HepG2 (cell line): Measurements from ENCODE around the gene MAPK1. TPM values are rescaled to one million over a fixed set of nuclear protein-coding genes. Genes with fewer than 3 reads are reported as not detected.

Source experiments
- ADNP ChIP-seq: sonication (generic); formaldehyde crosslinking; IDR thresholded peaks from 2 replicates; pipeline ENCODE4 v1.4.0; 2020; ENCODE audit warnings: missing genetic modification reagents
- ARID5B ChIP-seq: IDR thresholded peaks from 2 replicates; pipeline ENCODE4 v1.4.0; 2020; ENCODE audit warnings: mild to moderate bottlenecking, missing genetic modification reagents
- ATF2 ChIP-seq: sonication (generic); formaldehyde crosslinking; IDR thresholded peaks from 2 replicates; pipeline ENCODE4 v1.4.0; 2020; ENCODE audit warnings: missing genetic modification reagents
- BORCS8-MEF2B ChIP-seq: sonication (generic); formaldehyde crosslinking; IDR thresholded peaks from 2 replicates; pipeline ENCODE4 v1.8.0; 2022; ENCODE audit warnings: mild to moderate bottlenecking, missing genetic modification reagents
- CTCF ChIP-seq: sonication (generic); formaldehyde crosslinking; IDR thresholded peaks from 2 replicates; pipeline ENCODE4 v1.5.0; 2020; ENCODE audit warnings: mild to moderate bottlenecking, missing genetic modification reagents, moderate library complexity
- PRDM10 ChIP-seq: sonication (generic); formaldehyde crosslinking; IDR thresholded peaks from 2 replicates; pipeline ENCODE4 v1.4.0; 2020; ENCODE audit warnings: low read depth, missing genetic modification reagents
- RFX1 ChIP-seq: fragments of 450-650 bp; IDR thresholded peaks from 2 replicates; pipeline ENCODE4 v1.6.1; 2017
- SNAPC4 ChIP-seq: sonication (generic); formaldehyde crosslinking; IDR thresholded peaks from 2 replicates; pipeline ENCODE4 v1.4.0; 2020; ENCODE audit warnings: mild to moderate bottlenecking, missing genetic modification reagents
- SP1 ChIP-seq, 2 experiments: fragments of 450-650 bp in 1 of 2; sonication (generic) in 1 of 2; formaldehyde crosslinking in 1 of 2; IDR thresholded peaks; 2 replicates each; pipeline versions ENCODE4 v1.4.0 to v1.6.1; 2016 to 2020; ENCODE audit warnings: missing genetic modification reagents in 1 of 2
- TP53 ChIP-seq: sonication (generic); formaldehyde crosslinking; conservative IDR thresholded peaks from 2 replicates; pipeline ENCODE4 v1.4.0; 2020; ENCODE audit warnings: missing genetic modification reagents
- U2AF1 ChIP-seq: fragments of 200-400 bp; formaldehyde crosslinking; optimal IDR thresholded peaks from 2 replicates; pipeline ENCODE3; 2017; ENCODE audit warnings: mild to moderate bottlenecking, low read depth, low read length
- ZNF431 ChIP-seq: sonication (generic); formaldehyde crosslinking; IDR thresholded peaks from 2 replicates; pipeline ENCODE4 v1.9.0; 2022; ENCODE audit warnings: missing genetic modification reagents, low read depth, mild to moderate bottlenecking, borderline replicate concordance
- polyA plus RNA-seq, 8 experiments: library from polyadenylated mRNA; depleted of rRNA in 3 of 8; stranded (reverse) in 7 of 8; unstranded in 1 of 8; fragments of >200 nt; fragmentation: Illumina TruSeq in 4 of 8; extraction: Trizol in 4 of 8; gene quantifications; 2 replicates each; pipeline versions ENCODE4 v1.2.1 to v1.2.3, GENCODE V29; 2011 to 2016; ENCODE audit warnings: low read depth in 4 of 8, missing spikeins in 1 of 8, mixed read lengths in 1 of 8; ENCODE audit not compliant: insufficient read depth in 1 of 8
- total RNA-seq, 5 experiments: library from RNA; depleted of rRNA; stranded (reverse); fragments of >200 nt; fragmentation: Illumina TruSeq; extraction: Trizol; gene quantifications; 2 replicates each; pipeline ENCODE4 v1.2.3, GENCODE V29; 2016; ENCODE audit warnings: low read depth in 1 of 5

Gene MAPK1
- total and polyA plus RNA-seq, 2 of the 13 experiments (the other 11 are each of a cell fraction or from before 2014, with no cell fraction given), result 107 to 114 TPM

- TF ChIP-seq CTCF (CRISPR knock-in tag) (peak; percentile 72), SP1 (IDR thresholded peaks at IDR 0.05) (no peak), SP1 (CRISPR knock-in tag; IDR thresholded peaks at IDR 0.05) (peak; percentile 67), ATF2 (CRISPR knock-in tag) (peak; percentile 60), SNAPC4 (CRISPR knock-in tag) (peak; percentile 21; the same call in 1 of the 2 replicates), U2AF1 (no peak), ARID5B (CRISPR knock-in tag) (peak; percentile 50), BORCS8-MEF2B (CRISPR knock-in tag) (no peak), ZNF431 (CRISPR knock-in tag) (peak; percentile 53; the same call in 1 of the 2 replicates), RFX1 (no peak), PRDM10 (CRISPR knock-in tag) (no peak), ADNP (CRISPR knock-in tag) (no peak), TP53 (CRISPR knock-in tag) (no peak)
Measured at GRCh38 chr22:21867528-21868266, at the start of gene MAPK1 (continued).
